GM23338 (cell line): Measurements from ENCODE around the gene LILRB5.
"Not testable (repeated sequence)": the region's sequence is repeated elsewhere in the genome, so short reads cannot be mapped to it uniquely, and the experiment has no call there.

Source experiments
- CREB1 ChIP-seq: fragments of 250-450 bp; sonication (Bioruptor Pico); IDR thresholded peaks from 2 replicates; pipeline ENCODE4 v1.5.0; 2020; ENCODE audit warnings: low read depth, mild to moderate bottlenecking, moderate library complexity
- EZH2 ChIP-seq: fragments of 200-600 bp; sonication (generic); IDR thresholded peaks from one replicate; pipeline ENCODE4 v1.8.0; 2017; ENCODE audit warnings: antibody characterized with exemption, mild to moderate bottlenecking, low read depth; ENCODE audit not compliant: unreplicated experiment
- EZH2phosphoT487 ChIP-seq: fragments of 200-600 bp; sonication (generic); IDR thresholded peaks from one replicate; pipeline ENCODE4 v1.8.1; 2018; ENCODE audit warnings: antibody characterized with exemption; ENCODE audit not compliant: unreplicated experiment
- JUNB ChIP-seq: IDR thresholded peaks from one replicate; pipeline ENCODE4 v1.6.1; 2016; ENCODE audit warnings: antibody characterized with exemption; ENCODE audit not compliant: unreplicated experiment
- POLR2AphosphoS5 ChIP-seq: IDR thresholded peaks from 2 replicates; pipeline ENCODE4 v1.6.1; 2016; ENCODE audit warnings: antibody characterized with exemption, low read depth
- STAT1 ChIP-seq: IDR thresholded peaks from one replicate; pipeline ENCODE4 v1.6.1; 2016; ENCODE audit warnings: antibody characterized with exemption; ENCODE audit not compliant: unreplicated experiment
- ZNF114 ChIP-seq: fragments of 250-450 bp; sonication (Bioruptor Pico); IDR thresholded peaks from 2 replicates; pipeline ENCODE4 v1.5.0; 2020; ENCODE audit warnings: mild to moderate bottlenecking, moderate library complexity
- ZNF331 ChIP-seq: fragments of 250-450 bp; sonication (Bioruptor Pico); IDR thresholded peaks from 2 replicates; pipeline ENCODE4 v1.5.0; 2020; ENCODE audit warnings: low read depth, mild to moderate bottlenecking, moderate library complexity
- TF ChIP-seq, protein P1 (sequence below), 2 experiments: fragments of 200-600 bp in 1 of 2; sonication (generic) in 1 of 2; conservative IDR thresholded peaks; 2 replicates each; pipeline versions ENCODE4 v1.5.1 to v1.6.1; 2016 to 2017; ENCODE audit warnings: antibody characterized with exemption in 2 of 2, low read depth in 2 of 2, mild to moderate bottlenecking in 2 of 2, moderate library complexity in 1 of 2

GRCh38 chr19:54285427-54286056 is 28.5 kb upstream of the LILRB5 start:
- TF ChIP-seq, protein P1, sequence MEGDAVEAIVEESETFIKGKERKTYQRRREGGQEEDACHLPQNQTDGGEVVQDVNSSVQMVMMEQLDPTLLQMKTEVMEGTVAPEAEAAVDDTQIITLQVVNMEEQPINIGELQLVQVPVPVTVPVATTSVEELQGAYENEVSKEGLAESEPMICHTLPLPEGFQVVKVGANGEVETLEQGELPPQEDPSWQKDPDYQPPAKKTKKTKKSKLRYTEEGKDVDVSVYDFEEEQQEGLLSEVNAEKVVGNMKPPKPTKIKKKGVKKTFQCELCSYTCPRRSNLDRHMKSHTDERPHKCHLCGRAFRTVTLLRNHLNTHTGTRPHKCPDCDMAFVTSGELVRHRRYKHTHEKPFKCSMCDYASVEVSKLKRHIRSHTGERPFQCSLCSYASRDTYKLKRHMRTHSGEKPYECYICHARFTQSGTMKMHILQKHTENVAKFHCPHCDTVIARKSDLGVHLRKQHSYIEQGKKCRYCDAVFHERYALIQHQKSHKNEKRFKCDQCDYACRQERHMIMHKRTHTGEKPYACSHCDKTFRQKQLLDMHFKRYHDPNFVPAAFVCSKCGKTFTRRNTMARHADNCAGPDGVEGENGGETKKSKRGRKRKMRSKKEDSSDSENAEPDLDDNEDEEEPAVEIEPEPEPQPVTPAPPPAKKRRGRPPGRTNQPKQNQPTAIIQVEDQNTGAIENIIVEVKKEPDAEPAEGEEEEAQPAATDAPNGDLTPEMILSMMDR (conservative IDR thresholded peaks at IDR 0.05; ENCODE audit: low read depth in 2 of 2), result not testable (repeated sequence)
- TF ChIP-seq POLR2AphosphoS5; EZH2; EZH2phosphoT487; STAT1; CREB1 (CRISPR knock-in tag); JUNB; ZNF114 (CRISPR knock-in tag); ZNF331 (CRISPR knock-in tag): not testable (repeated sequence)
